Adipocyte (in vitro differentiated cells): ENCODE results near the gene SHROOM3.
A peak's percentile ranks its signal among the peaks of the same experiment; 100 is the strongest.

Experiments used
- DNase-seq: peaks from one replicate; pipeline ENCODE4 v3.0.0-alpha.2; 2015; ENCODE audit warnings: low read depth
- H3K27me3 ChIP-seq: replicated peaks from 2 replicates; pipeline ENCODE4 v1.7.0; 2013; ENCODE audit warnings: mild to moderate bottlenecking, low read length, moderate library complexity; ENCODE audit not compliant: control insufficient read depth, insufficient read depth
- H3K36me3 ChIP-seq: 2 replicates; pipeline ENCODE4 v1.7.0; 2013; ENCODE audit warnings: low read length, mild to moderate bottlenecking, moderate library complexity; ENCODE audit not compliant: control insufficient read depth, insufficient read depth, severe bottlenecking
- H3K4me1 ChIP-seq: 2 replicates; pipeline ENCODE4 v1.7.0; 2013; ENCODE audit warnings: mild to moderate bottlenecking, low read length, moderate library complexity; ENCODE audit not compliant: control insufficient read depth, insufficient read depth
- H3K4me3 ChIP-seq: 2 replicates; pipeline ENCODE4 v1.7.0; 2013; ENCODE audit warnings: mild to moderate bottlenecking, low read length, moderate library complexity
- H3K9ac ChIP-seq: 2 replicates; pipeline ENCODE4 v1.7.0; 2013; ENCODE audit warnings: mild to moderate bottlenecking, low read length, moderate library complexity
- H3K9me3 ChIP-seq: 2 replicates; pipeline ENCODE4 v1.7.0; 2013; ENCODE audit warnings: mild to moderate bottlenecking, low read length, moderate library complexity; ENCODE audit not compliant: control insufficient read depth

The SHROOM3 gene

GRCh38 chr4:76622717-76623116, 187.7 kb downstream of the SHROOM3 start:
- Histone ChIP-seq H3K36me3 (no peaks in the 10 kb centered on the region), H3K4me1 (peaks cover 22% of the 10 kb centered on the region), H3K27me3 (no peaks in the 10 kb centered on the region), H3K9ac (no peak overlapping the region), H3K9me3 (no peaks in the 10 kb centered on the region), H3K4me3 (no peak overlapping the region)
- DNase-seq: no peak

- Histone ChIP-seq H3K9ac (peak overlapping the region; percentile 75), H3K4me3 (peak overlapping the region; percentile 72), H3K36me3 (no peaks in the 10 kb centered on the region), H3K27me3 (no peaks in the 10 kb centered on the region), H3K9me3 (no peaks in the 10 kb centered on the region), H3K4me1 (peaks cover 22% of the 10 kb centered on the region)
- DNase-seq: peak; percentile 54
These were observed 188.4 kb downstream of the SHROOM3 start for GRCh38 chr4:76623217-76624045.

- no peaks in the 10 kb centered on the region for H3K36me3 ChIP-seq
- H3K9me3 ChIP-seq: no peaks in the 10 kb centered on the region
- DNase-seq: peak; percentile 91
- peaks cover 22% of the 10 kb centered on the region for H3K4me1 ChIP-seq
- no peaks in the 10 kb centered on the region for H3K27me3 ChIP-seq
- H3K4me3 ChIP-seq: peak overlapping the region; percentile 72
- H3K9ac ChIP-seq: peak overlapping the region; percentile 75
These were observed 189.2 kb downstream of the SHROOM3 start for GRCh38 chr4:76624241-76624681.

DNA sequence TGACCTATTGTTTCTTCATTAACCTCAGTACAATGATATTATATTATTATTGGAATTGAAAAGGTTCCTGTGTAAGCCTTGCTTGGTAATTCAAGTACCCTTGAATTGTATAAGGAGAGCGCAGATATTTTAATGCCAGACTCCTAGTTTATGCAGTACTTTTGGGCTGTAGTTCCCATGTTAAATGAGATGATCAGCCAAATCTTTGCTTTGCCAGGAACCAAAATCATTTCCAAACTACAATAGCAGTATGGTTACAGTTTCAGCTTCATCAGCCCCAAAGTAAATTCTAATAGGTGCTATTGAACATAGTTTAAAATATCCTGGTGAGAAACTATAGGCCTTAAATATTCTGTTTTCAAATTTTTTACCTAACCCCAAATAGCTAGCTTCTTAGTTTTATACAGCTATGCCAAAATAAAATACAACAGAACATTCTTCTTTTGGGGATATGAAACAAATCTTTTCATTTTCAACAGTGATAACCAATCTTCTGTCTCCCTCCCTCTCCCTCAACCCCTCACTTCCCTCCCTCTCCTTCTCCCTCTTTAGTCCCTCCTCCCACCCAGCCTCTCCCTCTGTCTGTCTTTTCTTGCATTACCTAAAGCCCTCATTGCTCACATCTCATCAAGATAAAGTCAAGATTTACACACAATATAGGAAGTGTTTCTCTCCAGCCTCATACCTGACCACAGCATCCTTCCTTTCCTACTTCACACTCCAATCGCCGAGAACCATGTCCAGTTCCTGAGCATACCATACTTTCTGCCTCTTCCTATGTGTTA, 190.1 kb downstream of the SHROOM3 start:
- H3K9ac ChIP-seq: peak overlapping the region; percentile 75
- no peaks in the 10 kb centered on the region for H3K9me3 ChIP-seq
- peak; percentile 32 for DNase-seq
- H3K4me3 ChIP-seq: no peak overlapping the region
- H3K36me3 ChIP-seq: no peaks in the 10 kb centered on the region
- H3K27me3 ChIP-seq: no peaks in the 10 kb centered on the region
- peaks cover 22% of the 10 kb centered on the region for H3K4me1 ChIP-seq

DNA sequence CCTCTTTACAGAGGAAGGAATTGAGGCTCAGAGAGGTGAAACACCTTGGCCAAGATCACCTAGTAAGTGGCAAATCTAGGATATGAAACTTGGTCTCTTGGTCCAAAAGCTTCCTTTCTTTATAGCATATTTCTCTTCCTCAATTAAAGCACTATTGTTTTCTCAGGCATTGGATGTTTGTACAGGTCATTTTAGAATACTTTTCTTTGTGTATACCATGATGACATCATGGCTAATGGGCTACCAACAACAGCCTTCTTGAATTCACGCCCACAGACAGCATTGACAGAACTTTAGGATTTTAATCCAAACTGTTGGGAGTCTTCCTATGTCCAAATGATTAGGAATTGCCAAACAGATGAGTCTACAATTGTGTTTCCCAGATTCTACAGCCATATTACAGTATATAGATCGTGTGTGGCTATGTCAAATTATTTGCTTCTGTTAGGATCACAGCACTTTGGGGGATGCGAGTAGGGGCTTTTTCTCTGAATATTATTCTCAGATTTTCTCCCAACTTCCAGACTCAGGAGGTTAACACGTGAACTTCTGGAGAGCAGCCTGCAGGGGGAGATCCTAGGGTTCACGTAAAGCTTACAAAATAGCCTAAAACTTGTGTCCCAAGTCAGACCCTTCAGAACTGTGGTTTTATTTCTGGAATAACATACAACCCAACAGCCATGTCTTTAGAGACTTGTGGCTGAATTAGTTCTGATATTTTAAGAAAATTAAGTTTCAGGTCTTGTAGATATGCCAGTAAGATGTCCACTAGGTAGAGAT, 191.8 kb downstream of the SHROOM3 start:
- H3K27me3 ChIP-seq: no peaks in the 10 kb centered on the region
- no peak overlapping the region for H3K4me3 ChIP-seq
- no peaks in the 10 kb centered on the region for H3K36me3 ChIP-seq
- no peaks in the 10 kb centered on the region for H3K9me3 ChIP-seq
- H3K9ac ChIP-seq: no peak overlapping the region
- peaks cover 22% of the 10 kb centered on the region for H3K4me1 ChIP-seq
- DNase-seq: no peak

- Histone ChIP-seq H3K9me3 (no peaks in the 10 kb centered on the region), H3K4me1 (peaks cover 16% of the 10 kb centered on the region), H3K27me3 (no peaks in the 10 kb centered on the region), H3K9ac (no peak overlapping the region), H3K4me3 (no peak overlapping the region), H3K36me3 (no peaks in the 10 kb centered on the region)
- DNase-seq: no peak
These were observed 193.2 kb downstream of the SHROOM3 start for GRCh38 chr4:76628251-76628650.

DNA sequence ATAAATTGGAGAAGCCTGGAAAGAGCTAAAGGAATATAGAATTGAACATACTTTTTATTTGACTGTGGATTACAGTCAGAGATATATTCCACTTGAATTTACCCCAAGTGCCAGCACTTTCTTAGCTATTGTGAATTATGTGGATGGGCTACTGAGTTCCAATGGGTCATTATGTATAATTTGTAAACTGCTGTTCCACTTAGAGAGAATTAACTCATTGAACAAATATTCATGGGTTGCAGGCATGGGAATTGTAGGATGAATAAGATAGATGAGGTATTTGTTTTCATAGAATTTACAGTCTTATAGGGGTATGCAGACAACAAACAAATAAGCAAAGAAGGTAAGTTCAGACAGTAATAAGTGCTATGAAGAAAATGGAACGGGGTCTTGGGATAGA, 195.7 kb downstream of the SHROOM3 start:
- Histone ChIP-seq H3K9me3 (no peaks in the 10 kb centered on the region), H3K4me3 (no peak overlapping the region), H3K27me3 (no peaks in the 10 kb centered on the region), H3K9ac (no peak overlapping the region), H3K4me1 (peaks cover 15% of the 10 kb centered on the region), H3K36me3 (no peaks in the 10 kb centered on the region)
- DNase-seq: no peak

DNA sequence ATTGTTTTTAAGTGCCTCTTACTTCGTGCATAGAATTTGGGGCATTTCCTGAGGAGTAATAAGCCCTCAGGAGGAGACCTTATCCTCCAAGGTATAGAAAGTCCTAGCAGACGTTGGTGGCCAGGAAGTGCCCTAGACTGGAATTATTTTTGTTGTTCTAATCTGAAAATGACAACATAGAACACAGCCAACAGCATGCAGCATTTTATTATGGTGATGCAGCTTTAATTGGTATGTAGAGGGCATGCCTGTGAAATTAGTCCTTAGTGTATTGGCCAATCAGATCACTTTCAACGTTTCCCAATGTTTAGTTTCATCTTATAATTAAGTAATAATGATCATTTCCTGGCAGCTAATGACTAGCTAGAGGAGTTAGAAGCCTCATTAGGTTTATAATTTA, 199.2 kb downstream of the SHROOM3 start:
- peak overlapping the region; percentile 42 for H3K4me3 ChIP-seq
- no peaks in the 10 kb centered on the region for H3K9me3 ChIP-seq
- peak; percentile 78 for DNase-seq
- H3K27me3 ChIP-seq: no peaks in the 10 kb centered on the region
- H3K4me1 ChIP-seq: peaks cover 24% of the 10 kb centered on the region
- H3K36me3 ChIP-seq: no peaks in the 10 kb centered on the region
- no peak overlapping the region for H3K9ac ChIP-seq

DNA sequence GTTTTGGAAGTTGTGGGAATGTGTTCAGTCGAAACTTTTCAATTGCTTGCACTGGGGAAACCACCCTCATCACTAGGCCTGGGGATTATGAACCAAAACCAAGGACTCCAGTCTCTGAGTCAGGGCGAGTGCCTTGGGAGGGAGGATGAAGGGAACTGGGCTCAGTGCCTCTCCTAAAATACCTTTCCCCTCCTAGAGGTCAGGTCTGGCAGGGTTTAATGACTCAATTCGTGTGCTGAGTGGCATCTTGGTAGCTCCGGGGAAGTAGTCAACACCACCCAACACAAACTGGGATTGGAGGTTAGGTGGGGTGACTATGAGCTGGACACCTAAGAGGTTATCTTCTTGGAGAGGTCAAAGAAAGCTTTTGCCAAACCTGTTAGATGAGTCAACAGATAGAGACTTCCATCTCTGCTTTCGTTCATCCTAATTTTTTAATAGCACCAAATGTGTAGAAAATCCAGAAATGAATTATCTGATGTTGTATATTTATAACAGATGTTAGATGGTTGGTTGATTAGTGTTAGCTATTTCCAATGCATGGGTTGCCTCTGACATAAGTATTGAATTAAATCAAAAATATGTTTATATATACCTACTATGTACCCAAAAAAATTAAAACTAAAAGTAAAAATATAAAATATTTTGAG, 202.8 kb downstream of the SHROOM3 start:
- Histone ChIP-seq H3K4me1 (peaks cover 24% of the 10 kb centered on the region), H3K4me3 (no peak overlapping the region), H3K9me3 (no peaks in the 10 kb centered on the region), H3K9ac (no peak overlapping the region), H3K36me3 (no peaks in the 10 kb centered on the region), H3K27me3 (no peaks in the 10 kb centered on the region)
- no peak for DNase-seq

- no peak overlapping the region for H3K9ac ChIP-seq
- peaks cover 18% of the 10 kb centered on the region for H3K4me1 ChIP-seq
- no peak overlapping the region for H3K4me3 ChIP-seq
- H3K9me3 ChIP-seq: no peaks in the 10 kb centered on the region
- no peaks in the 10 kb centered on the region for H3K36me3 ChIP-seq
- DNase-seq: peak; percentile 10
- H3K27me3 ChIP-seq: no peaks in the 10 kb centered on the region
These were observed 204.3 kb downstream of the SHROOM3 start for GRCh38 chr4:76639288-76639687.
